ENCODE results near the gene LYRM2.

Gene LYRM2

GRCh38 chr6:89542081-89542857 is 96.3 kb downstream of the LYRM2 start:
- Histone ChIP-seq H3K4me2 (ENCODE audit: low read depth, low read length) (no peak overlapping the region), H3K9me3 (replicated peaks; ENCODE audit: insufficient read depth, low read length) (no peaks in the 10 kb centered on the region), H3K4me3 (ENCODE audit: low read length) (no peak overlapping the region), H3F3A (ENCODE audit: insufficient read depth, low read length) (no peaks in the 10 kb centered on the region), H3K36me3 (replicated peaks; ENCODE audit: insufficient read depth, low read length) (no peaks in the 10 kb centered on the region), H3K9ac (ENCODE audit: low read length) (no peak overlapping the region), H4K20me1 (ENCODE audit: insufficient read depth, low read length) (no peaks in the 10 kb centered on the region), H3K27me3 (replicated peaks; ENCODE audit: insufficient read depth, low read length) (no peaks in the 10 kb centered on the region), H3K4me1 (ENCODE audit: low read length) (no peaks in the 10 kb centered on the region), H3K9me2 (replicated peaks; ENCODE audit: insufficient read depth, low read length) (no peaks in the 10 kb centered on the region), H3K79me2 (ENCODE audit: low read length) (no peaks in the 10 kb centered on the region), H2AFZ (ENCODE audit: low read length) (no peak overlapping the region), H3K27ac (ENCODE audit: low read length) (no peak overlapping the region)
- TF ChIP-seq EZH2 (optimal IDR thresholded peaks at IDR 0.05; ENCODE audit: low read depth, low read length) (no peak), CTCF (IDR thresholded peaks at IDR 0.05; ENCODE audit: low read length) (no peak), EZH2phosphoT487 (IDR thresholded peaks at IDR 0.05; ENCODE audit: low read length) (no peak)
- no peak for DNase-seq

GRCh38 chr6:89539779-89540178 is 98.8 kb downstream of the LYRM2 start:
- H3K4me1 ChIP-seq (ENCODE audit: low read length) = no peaks in the 10 kb centered on the region
- no peak for DNase-seq
- H3K36me3 ChIP-seq (replicated peaks; ENCODE audit: insufficient read depth, low read length) = no peaks in the 10 kb centered on the region
- no peaks in the 10 kb centered on the region for H3F3A ChIP-seq (ENCODE audit: insufficient read depth, low read length)
- H2AFZ ChIP-seq (ENCODE audit: low read length) = no peak overlapping the region
- H3K9ac ChIP-seq (ENCODE audit: low read length) = no peak overlapping the region
- H4K20me1 ChIP-seq (ENCODE audit: insufficient read depth, low read length) = no peaks in the 10 kb centered on the region
- H3K4me2 ChIP-seq (ENCODE audit: low read depth, low read length) = no peak overlapping the region
- H3K27me3 ChIP-seq (replicated peaks; ENCODE audit: insufficient read depth, low read length) = no peaks in the 10 kb centered on the region
- H3K27ac ChIP-seq (ENCODE audit: low read length) = no peak overlapping the region
- H3K79me2 ChIP-seq (ENCODE audit: low read length) = no peaks in the 10 kb centered on the region
- H3K9me2 ChIP-seq (replicated peaks; ENCODE audit: insufficient read depth, low read length) = no peaks in the 10 kb centered on the region
- H3K4me3 ChIP-seq (ENCODE audit: low read length) = no peak overlapping the region
- H3K9me3 ChIP-seq (replicated peaks; ENCODE audit: insufficient read depth, low read length) = no peaks in the 10 kb centered on the region
- no peak for TF ChIP-seq EZH2phosphoT487 (IDR thresholded peaks at IDR 0.05; ENCODE audit: low read length)
- no peak for TF ChIP-seq EZH2 (optimal IDR thresholded peaks at IDR 0.05; ENCODE audit: low read depth, low read length)
- TF ChIP-seq CTCF (IDR thresholded peaks at IDR 0.05; ENCODE audit: low read length) = no peak

- H4K20me1 ChIP-seq (ENCODE audit: insufficient read depth, low read length) = no peaks in the 10 kb centered on the region
- no peaks in the 10 kb centered on the region for H3K79me2 ChIP-seq (ENCODE audit: low read length)
- no peaks in the 10 kb centered on the region for H3K36me3 ChIP-seq (replicated peaks; ENCODE audit: insufficient read depth, low read length)
- no peaks in the 10 kb centered on the region for H3K9me2 ChIP-seq (replicated peaks; ENCODE audit: insufficient read depth, low read length)
- H3K9ac ChIP-seq (ENCODE audit: low read length) = no peak overlapping the region
- no peak for DNase-seq
- no peak overlapping the region for H3K27ac ChIP-seq (ENCODE audit: low read length)
- H3K4me1 ChIP-seq (ENCODE audit: low read length) = no peaks in the 10 kb centered on the region
- no peaks in the 10 kb centered on the region for H3K27me3 ChIP-seq (replicated peaks; ENCODE audit: insufficient read depth, low read length)
- no peak overlapping the region for H2AFZ ChIP-seq (ENCODE audit: low read length)
- no peak overlapping the region for H3K4me2 ChIP-seq (ENCODE audit: low read depth, low read length)
- TF ChIP-seq EZH2 (optimal IDR thresholded peaks at IDR 0.05; ENCODE audit: low read depth, low read length) (no peak), CTCF (IDR thresholded peaks at IDR 0.05; ENCODE audit: low read length) (no peak), EZH2phosphoT487 (IDR thresholded peaks at IDR 0.05; ENCODE audit: low read length) (no peak)
- H3K4me3 ChIP-seq (ENCODE audit: low read length) = no peak overlapping the region
- H3K9me3 ChIP-seq (replicated peaks; ENCODE audit: insufficient read depth, low read length) = no peaks in the 10 kb centered on the region
- H3F3A ChIP-seq (ENCODE audit: insufficient read depth, low read length) = no peaks in the 10 kb centered on the region
Observed at GRCh38 chr6:89536231-89536630, 102.3 kb downstream of the LYRM2 start.

Measured in MM.1S (cell line).